ENCODE results near the gene PADI1. TPM values are rescaled to one million over a fixed set of nuclear protein-coding genes. Genes with fewer than 3 reads are reported as not detected.

PADI1 gene
- total and polyA plus RNA-seq, 2 donors: 0.14 to 0.57 TPM

- H3K27ac ChIP-seq (ENCODE audit: low read depth in 1 of 2, low read length in 1 of 2): no peak overlapping the region
- 90% methylated on average over 8 of the region's 8 CpGs for WGBS
- no peak for DNase-seq (ENCODE audit: low read depth in 6 of 9, low spot score in 9 of 9)
- no peaks in the 10 kb centered on the region for H3K4me1 ChIP-seq (ENCODE audit: control insufficient read depth in 2 of 2, insufficient read depth in 2 of 2, low read length in 2 of 2)
- H3K9me3 ChIP-seq (ENCODE audit: control insufficient read depth in 2 of 2, insufficient read depth in 1 of 2, low read length in 1 of 2): no peaks in the 10 kb centered on the region
- peaks cover 3 to 18% of the 10 kb centered on the region in 2 donors for H3K27me3 ChIP-seq (ENCODE audit: control insufficient read depth in 2 of 2, insufficient read depth in 1 of 2, low read length in 1 of 2)
- no peak overlapping the region for H3K4me3 ChIP-seq (ENCODE audit: low read length in 2 of 2)
- no peaks in the 10 kb centered on the region for H3K36me3 ChIP-seq (ENCODE audit: control insufficient read depth in 2 of 2, insufficient read depth in 2 of 2, low read length in 1 of 2)
These were observed 25.9 kb downstream of the PADI1 start for GRCh38 chr1:17230671-17231310.

- no peak overlapping the region for H3K27ac ChIP-seq (ENCODE audit: low read depth in 1 of 2, low read length in 1 of 2)
- H3K9me3 ChIP-seq (ENCODE audit: control insufficient read depth in 2 of 2, insufficient read depth in 1 of 2, low read length in 1 of 2): no peaks in the 10 kb centered on the region
- whole genome bisulfite sequencing: 93% methylated on average over 22 of the region's 22 CpGs
- DNase-seq (ENCODE audit: low read depth in 6 of 9, low spot score in 9 of 9): no peak
- H3K27me3 ChIP-seq (ENCODE audit: control insufficient read depth in 2 of 2, insufficient read depth in 1 of 2, low read length in 1 of 2): peaks cover 3 to 19% of the 10 kb centered on the region in 2 donors
- H3K4me1 ChIP-seq (ENCODE audit: control insufficient read depth in 2 of 2, insufficient read depth in 2 of 2, low read length in 2 of 2): no peaks in the 10 kb centered on the region
- H3K4me3 ChIP-seq (ENCODE audit: low read length in 2 of 2): no peak overlapping the region
- no peaks in the 10 kb centered on the region for H3K36me3 ChIP-seq (ENCODE audit: control insufficient read depth in 2 of 2, insufficient read depth in 2 of 2, low read length in 1 of 2)
These were observed 28.1 kb downstream of the PADI1 start for GRCh38 chr1:17232759-17233661.

- H3K27ac ChIP-seq (ENCODE audit: low read depth in 1 of 2, low read length in 1 of 2): no peak overlapping the region
- 79% methylated on average over 6 of the region's 6 CpGs for WGBS
- no peak for DNase-seq (ENCODE audit: low read depth in 6 of 9, low spot score in 9 of 9)
These were observed 28.9 kb downstream of the PADI1 start for GRCh38 chr1:17233675-17234320.

GRCh38 chr1:17234405-17234804 lies 29.5 kb downstream of the PADI1 start:
- Histone ChIP-seq H3K4me1 (ENCODE audit: control insufficient read depth in 2 of 2, insufficient read depth in 2 of 2, low read length in 2 of 2) (no peaks in the 10 kb centered on the region), H3K36me3 (ENCODE audit: control insufficient read depth in 2 of 2, insufficient read depth in 2 of 2, low read length in 1 of 2) (no peaks in the 10 kb centered on the region), H3K9me3 (ENCODE audit: control insufficient read depth in 2 of 2, insufficient read depth in 1 of 2, low read length in 1 of 2) (no peaks in the 10 kb centered on the region), H3K4me3 (ENCODE audit: low read length in 2 of 2) (no peak overlapping the region), H3K27me3 (ENCODE audit: control insufficient read depth in 2 of 2, insufficient read depth in 1 of 2, low read length in 1 of 2) (peaks cover 3 to 17% of the 10 kb centered on the region in 2 donors), H3K27ac (ENCODE audit: low read depth in 1 of 2, low read length in 1 of 2) (no peak overlapping the region)
- WGBS: 95% methylated on average over 1 of the region's 1 CpG
- no peak for DNase-seq (ENCODE audit: low read depth in 6 of 9, low spot score in 9 of 9)

More at GRCh38 chr1:17233675-17234320, 28.9 kb downstream of the PADI1 start:
- Histone ChIP-seq H3K36me3 (ENCODE audit: control insufficient read depth in 2 of 2, insufficient read depth in 2 of 2, low read length in 1 of 2) (no peaks in the 10 kb centered on the region), H3K9me3 (ENCODE audit: control insufficient read depth in 2 of 2, insufficient read depth in 1 of 2, low read length in 1 of 2) (no peaks in the 10 kb centered on the region), H3K4me3 (ENCODE audit: low read length in 2 of 2) (no peak overlapping the region), H3K27me3 (ENCODE audit: control insufficient read depth in 2 of 2, insufficient read depth in 1 of 2, low read length in 1 of 2) (peaks cover 3 to 19% of the 10 kb centered on the region in 2 donors), H3K4me1 (ENCODE audit: control insufficient read depth in 2 of 2, insufficient read depth in 2 of 2, low read length in 2 of 2) (no peaks in the 10 kb centered on the region)

GRCh38 chr1:17235135-17235885 lies 30.4 kb downstream of the PADI1 start:
- no peaks in the 10 kb centered on the region for H3K36me3 ChIP-seq (ENCODE audit: control insufficient read depth in 2 of 2, insufficient read depth in 2 of 2, low read length in 1 of 2)
- H3K9me3 ChIP-seq (ENCODE audit: control insufficient read depth in 2 of 2, insufficient read depth in 1 of 2, low read length in 1 of 2): no peaks in the 10 kb centered on the region
- H3K27ac ChIP-seq (ENCODE audit: low read depth in 1 of 2, low read length in 1 of 2): no peak overlapping the region
- peaks cover 3 to 23% of the 10 kb centered on the region in 2 donors for H3K27me3 ChIP-seq (ENCODE audit: control insufficient read depth in 2 of 2, insufficient read depth in 1 of 2, low read length in 1 of 2)
- H3K4me1 ChIP-seq (ENCODE audit: control insufficient read depth in 2 of 2, insufficient read depth in 2 of 2, low read length in 2 of 2): no peaks in the 10 kb centered on the region
- WGBS: 97% methylated on average over 9 of the region's 9 CpGs
- no peak overlapping the region for H3K4me3 ChIP-seq (ENCODE audit: low read length in 2 of 2)
- DNase-seq (ENCODE audit: low read depth in 6 of 9, low spot score in 9 of 9): no peak

- H3K27ac ChIP-seq (ENCODE audit: low read depth in 1 of 2, low read length in 1 of 2): no peak overlapping the region
- peak; percentile 45 to 87 (median 76) for DNase-seq (ENCODE audit: low read depth in 6 of 9, low spot score in 9 of 9)
- H3K36me3 ChIP-seq (ENCODE audit: control insufficient read depth in 2 of 2, insufficient read depth in 2 of 2, low read length in 1 of 2): no peaks in the 10 kb centered on the region
These were observed 32.0 kb downstream of the PADI1 start for GRCh38 chr1:17236779-17237560.

GRCh38 chr1:17237561-17237903 lies 32.6 kb downstream of the PADI1 start:
- Histone ChIP-seq H3K27me3 (ENCODE audit: control insufficient read depth in 2 of 2, insufficient read depth in 1 of 2, low read length in 1 of 2) (peaks cover 3 to 34% of the 10 kb centered on the region in 2 donors), H3K4me3 (ENCODE audit: low read length in 2 of 2) (no peak overlapping the region), H3K36me3 (ENCODE audit: control insufficient read depth in 2 of 2, insufficient read depth in 2 of 2, low read length in 1 of 2) (no peaks in the 10 kb centered on the region), H3K4me1 (ENCODE audit: control insufficient read depth in 2 of 2, insufficient read depth in 2 of 2, low read length in 2 of 2) (no peaks in the 10 kb centered on the region), H3K27ac (ENCODE audit: low read depth in 1 of 2, low read length in 1 of 2) (no peak overlapping the region), H3K9me3 (ENCODE audit: control insufficient read depth in 2 of 2, insufficient read depth in 1 of 2, low read length in 1 of 2) (no peaks in the 10 kb centered on the region)
- no peak for DNase-seq (ENCODE audit: low read depth in 6 of 9, low spot score in 9 of 9)
- WGBS: 93% methylated on average over 4 of the region's 4 CpGs

More at GRCh38 chr1:17236779-17237560, 32.0 kb downstream of the PADI1 start:
- Histone ChIP-seq H3K4me1 (ENCODE audit: control insufficient read depth in 2 of 2, insufficient read depth in 2 of 2, low read length in 2 of 2) (no peaks in the 10 kb centered on the region), H3K9me3 (ENCODE audit: control insufficient read depth in 2 of 2, insufficient read depth in 1 of 2, low read length in 1 of 2) (no peaks in the 10 kb centered on the region), H3K4me3 (ENCODE audit: low read length in 2 of 2) (no peak overlapping the region), H3K27me3 (ENCODE audit: control insufficient read depth in 2 of 2, insufficient read depth in 1 of 2, low read length in 1 of 2) (peaks cover 3 to 28% of the 10 kb centered on the region in 2 donors)
- 27% methylated on average over 18 of the region's 18 CpGs for WGBS

GRCh38 chr1:17239420-17239819 lies 34.5 kb downstream of the PADI1 start:
- DNase-seq (ENCODE audit: low read depth in 6 of 9, low spot score in 9 of 9): peak; percentile 4 to 61 (median 15)
- no peak overlapping the region for H3K27ac ChIP-seq (ENCODE audit: low read depth in 1 of 2, low read length in 1 of 2)
- H3K36me3 ChIP-seq (ENCODE audit: control insufficient read depth in 2 of 2, insufficient read depth in 2 of 2, low read length in 1 of 2): no peaks in the 10 kb centered on the region
- no peak overlapping the region for H3K4me3 ChIP-seq (ENCODE audit: low read length in 2 of 2)
- 57% methylated on average over 1 of the region's 1 CpG for WGBS
- peaks cover 3 to 33% of the 10 kb centered on the region in 2 donors for H3K27me3 ChIP-seq (ENCODE audit: control insufficient read depth in 2 of 2, insufficient read depth in 1 of 2, low read length in 1 of 2)
- no peaks in the 10 kb centered on the region for H3K4me1 ChIP-seq (ENCODE audit: control insufficient read depth in 2 of 2, insufficient read depth in 2 of 2, low read length in 2 of 2)
- H3K9me3 ChIP-seq (ENCODE audit: control insufficient read depth in 2 of 2, insufficient read depth in 1 of 2, low read length in 1 of 2): no peaks in the 10 kb centered on the region

Measured in thymus (tissue), 11 donors.